Measurements from ENCODE around the gene C14orf93. TPM values are rescaled to one million over a fixed set of nuclear protein-coding genes. Genes with fewer than 3 reads are reported as not detected.

Gene C14orf93
- total RNA-seq, 6 experiments from 2014 or later: 1.7 to 4.0 (median 3.2) TPM

DNA sequence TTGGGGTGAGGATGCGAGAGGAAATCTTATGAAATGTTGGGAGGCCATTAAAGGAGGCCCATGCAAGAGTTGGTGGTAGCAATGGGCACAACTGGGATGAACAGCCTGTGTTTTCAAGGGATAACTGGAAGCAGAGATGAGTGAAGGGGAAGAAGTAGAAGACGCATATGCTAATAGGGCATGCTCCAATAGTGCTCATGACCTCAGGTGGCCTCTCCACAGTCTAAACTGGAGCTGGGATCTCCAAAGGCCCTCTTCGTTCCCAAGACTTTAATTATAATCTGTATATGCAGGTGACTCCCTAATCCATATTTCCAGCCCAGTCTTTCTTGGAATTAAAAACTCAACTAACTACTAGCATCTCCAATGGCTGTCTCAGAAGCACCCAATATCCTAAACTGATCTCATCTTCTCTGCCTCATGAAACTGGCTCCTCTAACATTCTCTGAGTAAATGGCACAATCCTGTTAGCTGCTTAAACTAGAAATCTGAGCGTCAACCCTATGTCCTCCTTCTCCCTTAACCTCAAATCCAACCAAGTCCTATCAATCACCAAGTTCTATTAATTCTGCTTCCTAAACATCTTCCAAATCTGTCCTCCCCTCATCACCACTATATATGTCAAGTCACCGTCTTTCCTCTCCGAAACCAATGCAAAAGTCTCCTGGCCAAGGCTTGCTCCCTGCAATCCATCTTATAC is 24.8 kb downstream of the C14orf93 start:
- no peak for DNase-seq
- 86% methylated on average over 5 of the region's 6 CpGs for WGBS (ENCODE audit: insufficient coverage, low coverage, low lambda C conversion rate, missing lambda C conversion rate)
- no peak for TF ChIP-seq POLR2A (IDR thresholded peaks at IDR 0.05)
- TF ChIP-seq, protein P1, sequence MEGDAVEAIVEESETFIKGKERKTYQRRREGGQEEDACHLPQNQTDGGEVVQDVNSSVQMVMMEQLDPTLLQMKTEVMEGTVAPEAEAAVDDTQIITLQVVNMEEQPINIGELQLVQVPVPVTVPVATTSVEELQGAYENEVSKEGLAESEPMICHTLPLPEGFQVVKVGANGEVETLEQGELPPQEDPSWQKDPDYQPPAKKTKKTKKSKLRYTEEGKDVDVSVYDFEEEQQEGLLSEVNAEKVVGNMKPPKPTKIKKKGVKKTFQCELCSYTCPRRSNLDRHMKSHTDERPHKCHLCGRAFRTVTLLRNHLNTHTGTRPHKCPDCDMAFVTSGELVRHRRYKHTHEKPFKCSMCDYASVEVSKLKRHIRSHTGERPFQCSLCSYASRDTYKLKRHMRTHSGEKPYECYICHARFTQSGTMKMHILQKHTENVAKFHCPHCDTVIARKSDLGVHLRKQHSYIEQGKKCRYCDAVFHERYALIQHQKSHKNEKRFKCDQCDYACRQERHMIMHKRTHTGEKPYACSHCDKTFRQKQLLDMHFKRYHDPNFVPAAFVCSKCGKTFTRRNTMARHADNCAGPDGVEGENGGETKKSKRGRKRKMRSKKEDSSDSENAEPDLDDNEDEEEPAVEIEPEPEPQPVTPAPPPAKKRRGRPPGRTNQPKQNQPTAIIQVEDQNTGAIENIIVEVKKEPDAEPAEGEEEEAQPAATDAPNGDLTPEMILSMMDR (IDR thresholded peaks at IDR 0.05): no peak
- H3K4me3 ChIP-seq: no peak overlapping the region
- intact Hi-C loops (cut with DNase I): loop anchor here (5.0 kb wide), 1 partner anchor 72 kb away; the partner anchor contains the start of gene CDH24 (in 2 of the 2)
- peaks cover 0 to 27% (median 5%) of the 10 kb centered on the region in 4 donors for H3K4me1 ChIP-seq
- no peaks in the 10 kb centered on the region for H3K9me3 ChIP-seq
- no peak for ATAC-seq
- no peaks in the 10 kb centered on the region for H3K36me3 ChIP-seq
- no peak overlapping the region for H3K27ac ChIP-seq
- no peaks in the 10 kb centered on the region for H3K27me3 ChIP-seq

DNA sequence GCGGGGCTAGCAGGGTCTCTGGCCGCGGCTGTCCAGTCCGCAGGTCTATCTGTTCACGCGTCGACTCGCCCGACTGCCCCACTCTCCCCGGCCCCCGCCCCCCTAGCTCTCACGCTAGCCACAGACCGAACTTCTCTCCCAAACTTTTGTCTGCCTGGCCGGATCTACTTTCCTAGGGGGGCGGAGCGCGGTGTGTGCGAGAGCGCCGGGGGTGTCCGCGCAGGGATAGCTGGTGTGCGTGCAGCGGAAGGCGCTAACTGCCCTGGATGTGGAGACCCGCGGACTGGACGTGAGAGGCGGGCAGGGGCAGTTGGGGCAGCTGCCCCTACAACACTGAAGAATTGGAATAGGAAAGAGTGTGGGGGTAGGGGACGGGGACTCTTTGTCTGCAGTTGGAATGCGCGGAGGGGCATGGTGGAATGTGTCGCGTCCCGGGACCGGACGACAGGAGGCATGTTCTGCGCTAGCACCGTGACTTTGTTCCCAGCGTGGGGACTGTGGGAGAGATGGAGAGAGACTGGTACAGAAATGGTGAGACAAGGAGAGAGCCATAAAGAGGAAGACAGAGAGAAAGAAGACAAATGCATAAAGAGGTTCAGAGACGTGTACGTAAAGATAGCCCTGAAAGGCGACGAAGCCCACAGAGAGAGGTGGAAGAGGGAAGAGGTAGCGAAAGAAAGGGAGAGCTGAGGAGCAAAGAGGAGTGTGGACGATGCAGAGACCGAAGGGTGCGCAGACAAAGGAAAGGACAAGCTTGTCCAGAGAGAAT is 27.3 kb downstream of the C14orf93 start, which contains the start of gene AJUBA:
TSS of gene AJUBA (minus strand) at position 75 of the 769 bp plus-strand sequence. CDS start 285 bp downstream, outside the sequence.
- H3K4me1 ChIP-seq: peaks cover 0 to 50% (median 16%) of the 10 kb centered on the region in 4 donors
- peak; percentile 78 for TF ChIP-seq POLR2A (IDR thresholded peaks at IDR 0.05)
- TF ChIP-seq, protein P1 (IDR thresholded peaks at IDR 0.05): peak in 1 of 4 donors; percentile 6
- H3K36me3 ChIP-seq: no peaks in the 10 kb centered on the region
- H3K4me3 ChIP-seq: peak within 1 kb of the TSS; percentile 65 to 90 (median 83)
- DNase-seq (peak; percentile 90 to 91 (median 91)), ATAC-seq (peak; percentile 68 to 79 (median 72))
- H3K9me3 ChIP-seq: no peaks in the 10 kb centered on the region
- intact Hi-C loops (cut with DNase I): no loop called here
- 0% methylated on average over 30 of the region's 48 CpGs for WGBS (ENCODE audit: insufficient coverage, low coverage, low lambda C conversion rate, missing lambda C conversion rate)
- peak within 1 kb of the TSS; percentile 67 to 89 (median 68) for H3K27ac ChIP-seq
- no peaks in the 10 kb centered on the region for H3K27me3 ChIP-seq

DNA sequence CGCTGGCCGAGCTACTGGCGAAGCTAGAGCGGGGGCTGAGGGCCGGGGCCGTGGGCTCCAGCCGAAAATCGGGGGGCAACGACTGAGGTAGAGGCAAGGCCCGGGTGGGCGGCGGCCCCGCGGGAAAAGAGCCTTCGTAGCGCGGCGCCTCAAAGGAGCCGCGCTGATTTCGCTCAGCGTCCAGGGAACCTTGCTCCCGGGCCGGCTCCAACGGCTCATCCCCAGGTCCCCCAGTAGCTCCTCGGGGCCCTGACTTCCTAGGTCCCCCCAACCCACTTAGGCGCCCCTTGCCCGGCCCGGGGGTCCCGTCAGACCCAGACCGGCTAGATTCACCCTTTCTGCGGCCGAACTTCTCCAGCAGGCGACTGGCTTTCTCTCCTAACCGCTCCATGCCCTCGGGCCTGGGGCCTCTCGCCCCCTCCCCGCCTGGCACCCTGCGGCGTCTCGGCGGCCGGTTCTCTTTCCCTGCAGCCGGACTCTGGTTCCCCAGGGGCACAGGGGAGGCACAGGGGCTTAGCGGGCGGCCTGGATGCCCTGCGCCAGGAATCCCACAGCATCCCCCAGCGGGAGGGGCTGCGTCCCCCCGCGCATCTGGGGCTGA is 28.0 kb downstream of the C14orf93 start:
- H3K27me3 ChIP-seq: no peaks in the 10 kb centered on the region
- H3K9me3 ChIP-seq: no peaks in the 10 kb centered on the region
- no peak for TF ChIP-seq POLR2A (IDR thresholded peaks at IDR 0.05)
- TF ChIP-seq, protein P1 (IDR thresholded peaks at IDR 0.05): no peak
- ATAC-seq (peak in 2 of 4 donors; percentile 2), DNase-seq (peak in 1 of 3 donors; percentile 29)
- peak overlapping the region; percentile 67 to 89 (median 68) for H3K27ac ChIP-seq
- H3K36me3 ChIP-seq: no peaks in the 10 kb centered on the region
- peak overlapping the region; percentile 65 to 90 (median 83) for H3K4me3 ChIP-seq
- peaks cover 0 to 56% (median 19%) of the 10 kb centered on the region in 4 donors for H3K4me1 ChIP-seq
- intact Hi-C loops (cut with DNase I): no loop called here
- WGBS (ENCODE audit: insufficient coverage, low coverage, low lambda C conversion rate, missing lambda C conversion rate): 0% methylated on average over 9 of the region's 51 CpGs

DNA sequence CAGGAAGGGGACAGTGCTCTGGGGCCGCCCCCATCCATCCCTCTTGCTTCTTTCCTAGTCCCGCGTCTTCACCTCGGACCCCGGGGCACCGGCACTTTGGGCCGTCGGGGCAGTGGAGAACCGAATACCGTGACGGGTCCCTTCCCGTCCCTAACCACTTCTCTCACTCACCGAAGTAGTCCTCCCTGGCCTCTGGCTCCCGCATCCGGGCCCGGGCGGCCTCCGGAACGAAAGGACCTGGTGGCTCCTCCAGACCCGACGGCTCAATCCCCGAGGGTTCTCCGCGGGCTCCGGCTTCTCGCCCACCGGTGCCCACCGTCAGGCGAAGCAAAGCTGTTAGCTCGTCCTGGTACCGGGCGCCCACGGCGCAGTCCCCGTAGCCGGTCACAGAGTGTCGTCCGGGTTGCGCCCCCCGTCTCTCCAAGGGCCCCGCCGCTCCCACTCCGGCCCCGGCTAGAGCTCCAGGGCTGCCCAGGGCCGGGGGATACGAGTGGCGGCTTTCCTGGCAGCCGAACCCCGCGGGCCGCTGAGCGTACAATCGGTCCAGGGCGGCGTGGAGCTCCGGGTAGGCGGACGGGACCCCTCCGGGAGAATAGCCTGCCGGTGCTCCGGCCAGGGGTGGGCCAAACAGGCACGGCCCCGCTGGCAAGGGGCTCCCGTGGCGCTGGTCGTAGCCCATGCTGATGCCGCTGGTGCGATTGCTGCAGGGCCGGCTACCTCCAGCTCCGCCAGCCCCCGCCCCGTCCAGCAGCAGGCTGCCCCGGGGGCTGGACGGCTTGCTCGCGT is 28.7 kb downstream of the C14orf93 start:
- H3K27me3 ChIP-seq: no peaks in the 10 kb centered on the region
- no peaks in the 10 kb centered on the region for H3K36me3 ChIP-seq
- WGBS (ENCODE audit: insufficient coverage, low coverage, low lambda C conversion rate, missing lambda C conversion rate): 0% methylated on average over 6 of the region's 76 CpGs
- H3K4me1 ChIP-seq: peaks cover 0 to 60% (median 21%) of the 10 kb centered on the region in 4 donors
- H3K4me3 ChIP-seq: peak overlapping the region; percentile 65 to 90 (median 83)
- no peaks in the 10 kb centered on the region for H3K9me3 ChIP-seq
- no peak for TF ChIP-seq POLR2A (IDR thresholded peaks at IDR 0.05)
- TF ChIP-seq, protein P1 (IDR thresholded peaks at IDR 0.05): no peak
- ATAC-seq (peak in 3 of 4 donors; percentile 1 to 5 (median 2)), DNase-seq (peak in 1 of 3 donors; percentile 42)
- peak overlapping the region; percentile 67 to 89 (median 68) for H3K27ac ChIP-seq
- intact Hi-C loops (cut with DNase I): no loop called here

Data from right lobe of liver (tissue), 6 donors.